ENCODE data around the gene SETBP1. TPM values are rescaled to one million over a fixed set of nuclear protein-coding genes. Genes with fewer than 3 reads are reported as not detected.

Gene SETBP1
- polyA plus RNA-seq, 1 experiment = 2.9 TPM

GRCh38 chr18:45008694-45009413 is 328.2 kb downstream of the SETBP1 start:
- H3K36me3 ChIP-seq (ENCODE audit: control insufficient read depth, insufficient read depth, low read length) = no peaks in the 10 kb centered on the region
- ChIA-PET CTCF (no interaction called here), POLR2A (no interaction called here)
- H3K27me3 ChIP-seq (ENCODE audit: control insufficient read depth, insufficient read depth, low read length) = no peaks in the 10 kb centered on the region
- no peak for TF ChIP-seq CTCF (IDR thresholded peaks at IDR 0.05; ENCODE audit: insufficient read depth, low read depth, low read length)
- no peak overlapping the region for H3K4me3 ChIP-seq (ENCODE audit: low read depth, low read length)
- DNase-seq (ENCODE audit: low read depth) = no peak

- H3K27me3 ChIP-seq (ENCODE audit: control insufficient read depth, insufficient read depth, low read length) = no peaks in the 10 kb centered on the region
- ChIA-PET CTCF (interaction anchor here (0.8 kb wide), 1 partner anchor 22 kb away, joined by 3 read pairs; no protein-coding TSS in a partner anchor), POLR2A (no interaction called here)
- no peak overlapping the region for H3K4me3 ChIP-seq (ENCODE audit: low read depth, low read length)
- H3K36me3 ChIP-seq (ENCODE audit: control insufficient read depth, insufficient read depth, low read length) = no peaks in the 10 kb centered on the region
- no peak for DNase-seq (ENCODE audit: low read depth)
- no peak for TF ChIP-seq CTCF (IDR thresholded peaks at IDR 0.05; ENCODE audit: insufficient read depth, low read depth, low read length)
Measured at GRCh38 chr18:45009756-45010155, 329.1 kb downstream of the SETBP1 start.

- no peaks in the 10 kb centered on the region for H3K36me3 ChIP-seq (ENCODE audit: control insufficient read depth, insufficient read depth, low read length)
- CTCF ChIA-PET = no interaction called here
- TF ChIP-seq CTCF (IDR thresholded peaks at IDR 0.05; ENCODE audit: insufficient read depth, low read depth, low read length) = no peak
- POLR2A ChIA-PET = no interaction called here
- no peak overlapping the region for H3K4me3 ChIP-seq (ENCODE audit: low read depth, low read length)
- DNase-seq (ENCODE audit: low read depth) = no peak
- no peaks in the 10 kb centered on the region for H3K27me3 ChIP-seq (ENCODE audit: control insufficient read depth, insufficient read depth, low read length)
Measured at GRCh38 chr18:45012286-45012685, 331.6 kb downstream of the SETBP1 start.

- ChIA-PET CTCF (interaction anchor here (0.6 to 1.1 kb wide), 3 partner anchors 11 to 21 kb away, joined by 3 to 4 read pairs (median 4); no protein-coding TSS in a partner anchor), POLR2A (no interaction called here)
- Histone ChIP-seq H3K27me3 (ENCODE audit: control insufficient read depth, insufficient read depth, low read length) (no peaks in the 10 kb centered on the region), H3K4me3 (ENCODE audit: low read depth, low read length) (no peak overlapping the region), H3K36me3 (ENCODE audit: control insufficient read depth, insufficient read depth, low read length) (no peaks in the 10 kb centered on the region)
- TF ChIP-seq CTCF (IDR thresholded peaks at IDR 0.05; ENCODE audit: insufficient read depth, low read depth, low read length) = peak; percentile 61
- DNase-seq (ENCODE audit: low read depth) = peak; percentile 41
Measured at GRCh38 chr18:45014047-45014501, 333.4 kb downstream of the SETBP1 start.

GRCh38 chr18:45015788-45016128 is 335.1 kb downstream of the SETBP1 start:
- DNase-seq (ENCODE audit: low read depth) = no peak
- Histone ChIP-seq H3K36me3 (ENCODE audit: control insufficient read depth, insufficient read depth, low read length) (no peaks in the 10 kb centered on the region), H3K4me3 (ENCODE audit: low read depth, low read length) (no peak overlapping the region), H3K27me3 (ENCODE audit: control insufficient read depth, insufficient read depth, low read length) (no peaks in the 10 kb centered on the region)
- ChIA-PET CTCF (no interaction called here), POLR2A (no interaction called here)
- TF ChIP-seq CTCF (IDR thresholded peaks at IDR 0.05; ENCODE audit: insufficient read depth, low read depth, low read length) = no peak

Data from BJ (cell line).